ENCODE results near the gene TAF1C.
A peak's percentile ranks its signal among the peaks of the same experiment; 100 is the strongest.

TAF1C gene

GRCh38 chr16:84215531-84215930, 28.7 kb upstream of the TAF1C start:
- TF ChIP-seq CTCF (IDR thresholded peaks at IDR 0.05; ENCODE audit: unreplicated experiment in 3 of 3), result no peak
- Mint-ChIP-seq H3K9me3 (no peaks in the 10 kb centered on the region), H3K4me1 (no peaks in the 10 kb centered on the region), H3K27me3 (ENCODE audit: low read depth) (peaks cover 7% of the 10 kb centered on the region), H3K27ac (no peak overlapping the region), H3K4me3 (no peak overlapping the region), H3K36me3 (ENCODE audit: low read depth) (no peaks in the 10 kb centered on the region)

DNA sequence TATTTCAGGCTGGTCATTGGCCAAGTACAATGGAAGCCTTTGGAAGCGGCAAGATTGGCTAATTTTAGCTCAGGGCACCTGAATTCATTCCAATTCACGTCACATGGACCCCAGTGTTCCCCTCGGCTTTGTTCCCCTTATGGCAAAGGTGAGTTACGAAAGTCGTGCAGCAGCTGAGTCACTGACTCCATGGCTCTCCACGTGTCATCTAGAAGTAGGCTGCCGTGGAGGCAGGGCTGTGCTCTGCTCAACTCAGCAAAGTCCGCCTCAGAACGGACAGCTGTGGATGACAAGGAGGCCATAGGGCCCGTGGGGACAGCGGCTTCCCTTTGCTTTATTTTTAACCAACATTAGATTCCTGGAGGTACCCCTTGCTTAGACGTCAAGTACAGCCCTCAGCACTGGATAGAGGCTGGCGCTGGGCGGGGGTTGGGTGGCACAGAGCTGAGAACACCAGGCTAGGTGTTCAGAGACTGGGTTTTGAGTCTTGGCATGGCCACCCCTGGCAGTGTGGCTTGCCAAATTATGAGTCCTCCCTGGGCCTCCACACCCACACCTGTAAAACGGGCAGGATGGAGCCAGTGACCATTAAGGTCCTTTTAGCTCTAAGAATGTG, 27.7 kb upstream of the TAF1C start:
- peaks cover 2% of the 10 kb centered on the region for H3K9me3 Mint-ChIP-seq
- H3K4me1 Mint-ChIP-seq, result no peaks in the 10 kb centered on the region
- H3K27me3 Mint-ChIP-seq (ENCODE audit: low read depth), result peaks cover 5% of the 10 kb centered on the region
- H3K36me3 Mint-ChIP-seq (ENCODE audit: low read depth), result no peaks in the 10 kb centered on the region
- TF ChIP-seq CTCF (IDR thresholded peaks at IDR 0.05; ENCODE audit: unreplicated experiment in 3 of 3), result no peak
- no peak overlapping the region for H3K4me3 Mint-ChIP-seq
- no peak overlapping the region for H3K27ac Mint-ChIP-seq

- Mint-ChIP-seq H3K36me3 (ENCODE audit: low read depth) (no peaks in the 10 kb centered on the region), H3K27ac (no peak overlapping the region), H3K9me3 (peaks cover 2% of the 10 kb centered on the region), H3K4me3 (no peak overlapping the region), H3K27me3 (ENCODE audit: low read depth) (peaks cover 5% of the 10 kb centered on the region), H3K4me1 (peaks cover 5% of the 10 kb centered on the region)
- TF ChIP-seq CTCF (IDR thresholded peaks at IDR 0.05; ENCODE audit: unreplicated experiment in 3 of 3), result no peak
Observed at GRCh38 chr16:84212631-84213030, 25.8 kb upstream of the TAF1C start.

DNA sequence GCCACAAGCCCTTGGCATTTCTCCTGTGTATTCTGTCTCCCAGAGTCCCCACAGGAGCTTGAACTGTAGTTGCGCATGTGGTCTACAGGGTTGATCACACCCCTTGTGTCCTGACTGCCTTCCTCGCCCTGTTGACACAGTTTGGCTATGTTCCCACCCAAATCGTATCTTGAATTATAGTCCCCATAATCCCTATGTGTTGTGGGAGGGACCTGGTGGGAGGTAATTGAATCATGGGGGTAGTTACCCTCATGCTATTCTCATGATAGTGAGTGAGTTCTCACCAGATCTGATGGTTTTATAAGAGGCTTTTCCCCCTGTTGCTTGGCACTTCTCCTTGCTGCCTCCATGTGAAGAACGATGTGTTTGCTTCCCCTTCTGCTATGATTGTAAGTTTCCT, 25.3 kb upstream of the TAF1C start:
- no peak overlapping the region for H3K27ac Mint-ChIP-seq
- no peaks in the 10 kb centered on the region for H3K36me3 Mint-ChIP-seq (ENCODE audit: low read depth)

GRCh38 chr16:84209989-84210388, 23.1 kb upstream of the TAF1C start:
- Mint-ChIP-seq H3K27me3 (ENCODE audit: low read depth) (peaks cover 5% of the 10 kb centered on the region), H3K9me3 (peaks cover 2% of the 10 kb centered on the region), H3K4me3 (no peak overlapping the region), H3K4me1 (peaks cover 5% of the 10 kb centered on the region), H3K36me3 (ENCODE audit: low read depth) (no peaks in the 10 kb centered on the region), H3K27ac (no peak overlapping the region)
- no peak for TF ChIP-seq CTCF (IDR thresholded peaks at IDR 0.05; ENCODE audit: unreplicated experiment in 3 of 3)

More for the DNA sequence above, 25.3 kb upstream of the TAF1C start:
- H3K4me3 Mint-ChIP-seq, result no peak overlapping the region
- TF ChIP-seq CTCF (IDR thresholded peaks at IDR 0.05; ENCODE audit: unreplicated experiment in 3 of 3), result no peak
- peaks cover 2% of the 10 kb centered on the region for H3K9me3 Mint-ChIP-seq
- H3K27me3 Mint-ChIP-seq (ENCODE audit: low read depth), result peaks cover 5% of the 10 kb centered on the region
- H3K4me1 Mint-ChIP-seq, result peaks cover 5% of the 10 kb centered on the region

GRCh38 chr16:84207879-84208278, 21.0 kb upstream of the TAF1C start:
- no peak overlapping the region for H3K4me3 Mint-ChIP-seq
- no peaks in the 10 kb centered on the region for H3K36me3 Mint-ChIP-seq (ENCODE audit: low read depth)
- peaks cover 13% of the 10 kb centered on the region for H3K27me3 Mint-ChIP-seq (ENCODE audit: low read depth)
- no peak for TF ChIP-seq CTCF (IDR thresholded peaks at IDR 0.05; ENCODE audit: unreplicated experiment in 3 of 3)
- peak overlapping the region in 2 of 3 experiments; percentile 80 to 89 for H3K27ac Mint-ChIP-seq
- peaks cover 2% of the 10 kb centered on the region for H3K9me3 Mint-ChIP-seq
- peaks cover 5% of the 10 kb centered on the region for H3K4me1 Mint-ChIP-seq

Data from nephron (organoid).